ENCODE measurements around the gene TRIM29. TPM values are rescaled to one million over a fixed set of nuclear protein-coding genes. Genes with fewer than 3 reads are reported as not detected.

The TRIM29 gene
- total and polyA plus RNA-seq, 2 experiments from 2014 or later = 0.28 TPM; not detected in 1

DNA sequence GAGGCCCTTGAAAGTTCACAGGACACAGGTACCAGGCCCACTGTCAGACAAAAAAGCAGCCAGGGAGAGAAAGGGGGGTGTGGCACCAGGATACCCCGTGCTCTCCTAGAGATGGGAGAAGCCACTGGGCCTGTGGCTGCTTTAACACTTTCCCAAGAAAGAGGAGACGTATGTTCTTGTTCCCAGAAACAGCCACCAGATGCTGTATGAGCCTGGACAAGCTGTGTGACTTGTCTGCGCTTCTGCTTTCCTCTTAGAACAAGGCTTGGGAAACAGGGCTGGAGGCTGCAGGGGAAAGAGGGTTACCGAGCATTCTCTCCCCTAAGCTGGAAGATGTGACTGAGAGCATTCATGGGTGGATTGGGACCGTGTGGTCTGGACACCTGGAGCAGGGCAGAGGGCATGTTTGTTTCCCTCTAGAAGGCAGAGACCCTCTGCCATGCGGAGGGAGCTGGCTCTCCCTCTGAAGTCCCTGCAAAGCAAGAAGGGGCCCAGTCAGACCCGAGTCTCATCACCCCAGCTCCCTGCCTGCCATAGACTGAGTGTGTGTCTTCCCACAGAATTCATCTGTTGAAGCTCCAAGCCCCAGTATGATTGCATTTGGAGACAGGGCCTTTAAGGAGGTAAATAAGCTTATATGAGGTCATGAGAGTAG, 74.1 kb downstream of the TRIM29 start:
- Histone ChIP-seq H4K20me1 (replicated peaks; ENCODE audit: insufficient read depth) (no peaks in the 10 kb centered on the region), H3K79me2 (replicated peaks; ENCODE audit: insufficient read depth) (0 out of 2 replicates have a peak, but pooled peaks cover 4% of the 10 kb centered on the region), H3K27ac (ENCODE audit: low read depth) (no peak overlapping the region), H3K9me2 (ENCODE audit: insufficient read depth) (peaks cover 3% of the 10 kb centered on the region; the same call in 1 of the 2 replicates), H3K4me1 (ENCODE audit: insufficient read depth) (peaks cover 16% of the 10 kb centered on the region), H3K36me3 (ENCODE audit: insufficient read depth) (no peaks in the 10 kb centered on the region), H3K27me3 (ENCODE audit: insufficient read depth) (no peaks in the 10 kb centered on the region), H3K4me3 (no peak overlapping the region), H3K4me2 (no peak overlapping the region), H2AFZ (no peak overlapping the region), H3F3A (replicated peaks; ENCODE audit: low read depth) (no peaks in the 10 kb centered on the region)
- no peaks in the 10 kb centered on the region; the same call in 2 of the 3 replicates for H3K9me3 Mint-ChIP-seq
- peaks cover 10% of the 10 kb centered on the region for H3K27me3 Mint-ChIP-seq (ENCODE audit: insufficient read depth, low read depth, poor library complexity)
- no peak for DNase-seq (ENCODE audit: low spot score)
- no peak overlapping the region for H3K27ac Mint-ChIP-seq
- TF ChIP-seq, protein P1, sequence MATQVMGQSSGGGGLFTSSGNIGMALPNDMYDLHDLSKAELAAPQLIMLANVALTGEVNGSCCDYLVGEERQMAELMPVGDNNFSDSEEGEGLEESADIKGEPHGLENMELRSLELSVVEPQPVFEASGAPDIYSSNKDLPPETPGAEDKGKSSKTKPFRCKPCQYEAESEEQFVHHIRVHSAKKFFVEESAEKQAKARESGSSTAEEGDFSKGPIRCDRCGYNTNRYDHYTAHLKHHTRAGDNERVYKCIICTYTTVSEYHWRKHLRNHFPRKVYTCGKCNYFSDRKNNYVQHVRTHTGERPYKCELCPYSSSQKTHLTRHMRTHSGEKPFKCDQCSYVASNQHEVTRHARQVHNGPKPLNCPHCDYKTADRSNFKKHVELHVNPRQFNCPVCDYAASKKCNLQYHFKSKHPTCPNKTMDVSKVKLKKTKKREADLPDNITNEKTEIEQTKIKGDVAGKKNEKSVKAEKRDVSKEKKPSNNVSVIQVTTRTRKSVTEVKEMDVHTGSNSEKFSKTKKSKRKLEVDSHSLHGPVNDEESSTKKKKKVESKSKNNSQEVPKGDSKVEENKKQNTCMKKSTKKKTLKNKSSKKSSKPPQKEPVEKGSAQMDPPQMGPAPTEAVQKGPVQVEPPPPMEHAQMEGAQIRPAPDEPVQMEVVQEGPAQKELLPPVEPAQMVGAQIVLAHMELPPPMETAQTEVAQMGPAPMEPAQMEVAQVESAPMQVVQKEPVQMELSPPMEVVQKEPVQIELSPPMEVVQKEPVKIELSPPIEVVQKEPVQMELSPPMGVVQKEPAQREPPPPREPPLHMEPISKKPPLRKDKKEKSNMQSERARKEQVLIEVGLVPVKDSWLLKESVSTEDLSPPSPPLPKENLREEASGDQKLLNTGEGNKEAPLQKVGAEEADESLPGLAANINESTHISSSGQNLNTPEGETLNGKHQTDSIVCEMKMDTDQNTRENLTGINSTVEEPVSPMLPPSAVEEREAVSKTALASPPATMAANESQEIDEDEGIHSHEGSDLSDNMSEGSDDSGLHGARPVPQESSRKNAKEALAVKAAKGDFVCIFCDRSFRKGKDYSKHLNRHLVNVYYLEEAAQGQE (IDR thresholded peaks at IDR 0.05; ENCODE audit: unreplicated experiment) = no peak
- TF ChIP-seq, protein P2, sequence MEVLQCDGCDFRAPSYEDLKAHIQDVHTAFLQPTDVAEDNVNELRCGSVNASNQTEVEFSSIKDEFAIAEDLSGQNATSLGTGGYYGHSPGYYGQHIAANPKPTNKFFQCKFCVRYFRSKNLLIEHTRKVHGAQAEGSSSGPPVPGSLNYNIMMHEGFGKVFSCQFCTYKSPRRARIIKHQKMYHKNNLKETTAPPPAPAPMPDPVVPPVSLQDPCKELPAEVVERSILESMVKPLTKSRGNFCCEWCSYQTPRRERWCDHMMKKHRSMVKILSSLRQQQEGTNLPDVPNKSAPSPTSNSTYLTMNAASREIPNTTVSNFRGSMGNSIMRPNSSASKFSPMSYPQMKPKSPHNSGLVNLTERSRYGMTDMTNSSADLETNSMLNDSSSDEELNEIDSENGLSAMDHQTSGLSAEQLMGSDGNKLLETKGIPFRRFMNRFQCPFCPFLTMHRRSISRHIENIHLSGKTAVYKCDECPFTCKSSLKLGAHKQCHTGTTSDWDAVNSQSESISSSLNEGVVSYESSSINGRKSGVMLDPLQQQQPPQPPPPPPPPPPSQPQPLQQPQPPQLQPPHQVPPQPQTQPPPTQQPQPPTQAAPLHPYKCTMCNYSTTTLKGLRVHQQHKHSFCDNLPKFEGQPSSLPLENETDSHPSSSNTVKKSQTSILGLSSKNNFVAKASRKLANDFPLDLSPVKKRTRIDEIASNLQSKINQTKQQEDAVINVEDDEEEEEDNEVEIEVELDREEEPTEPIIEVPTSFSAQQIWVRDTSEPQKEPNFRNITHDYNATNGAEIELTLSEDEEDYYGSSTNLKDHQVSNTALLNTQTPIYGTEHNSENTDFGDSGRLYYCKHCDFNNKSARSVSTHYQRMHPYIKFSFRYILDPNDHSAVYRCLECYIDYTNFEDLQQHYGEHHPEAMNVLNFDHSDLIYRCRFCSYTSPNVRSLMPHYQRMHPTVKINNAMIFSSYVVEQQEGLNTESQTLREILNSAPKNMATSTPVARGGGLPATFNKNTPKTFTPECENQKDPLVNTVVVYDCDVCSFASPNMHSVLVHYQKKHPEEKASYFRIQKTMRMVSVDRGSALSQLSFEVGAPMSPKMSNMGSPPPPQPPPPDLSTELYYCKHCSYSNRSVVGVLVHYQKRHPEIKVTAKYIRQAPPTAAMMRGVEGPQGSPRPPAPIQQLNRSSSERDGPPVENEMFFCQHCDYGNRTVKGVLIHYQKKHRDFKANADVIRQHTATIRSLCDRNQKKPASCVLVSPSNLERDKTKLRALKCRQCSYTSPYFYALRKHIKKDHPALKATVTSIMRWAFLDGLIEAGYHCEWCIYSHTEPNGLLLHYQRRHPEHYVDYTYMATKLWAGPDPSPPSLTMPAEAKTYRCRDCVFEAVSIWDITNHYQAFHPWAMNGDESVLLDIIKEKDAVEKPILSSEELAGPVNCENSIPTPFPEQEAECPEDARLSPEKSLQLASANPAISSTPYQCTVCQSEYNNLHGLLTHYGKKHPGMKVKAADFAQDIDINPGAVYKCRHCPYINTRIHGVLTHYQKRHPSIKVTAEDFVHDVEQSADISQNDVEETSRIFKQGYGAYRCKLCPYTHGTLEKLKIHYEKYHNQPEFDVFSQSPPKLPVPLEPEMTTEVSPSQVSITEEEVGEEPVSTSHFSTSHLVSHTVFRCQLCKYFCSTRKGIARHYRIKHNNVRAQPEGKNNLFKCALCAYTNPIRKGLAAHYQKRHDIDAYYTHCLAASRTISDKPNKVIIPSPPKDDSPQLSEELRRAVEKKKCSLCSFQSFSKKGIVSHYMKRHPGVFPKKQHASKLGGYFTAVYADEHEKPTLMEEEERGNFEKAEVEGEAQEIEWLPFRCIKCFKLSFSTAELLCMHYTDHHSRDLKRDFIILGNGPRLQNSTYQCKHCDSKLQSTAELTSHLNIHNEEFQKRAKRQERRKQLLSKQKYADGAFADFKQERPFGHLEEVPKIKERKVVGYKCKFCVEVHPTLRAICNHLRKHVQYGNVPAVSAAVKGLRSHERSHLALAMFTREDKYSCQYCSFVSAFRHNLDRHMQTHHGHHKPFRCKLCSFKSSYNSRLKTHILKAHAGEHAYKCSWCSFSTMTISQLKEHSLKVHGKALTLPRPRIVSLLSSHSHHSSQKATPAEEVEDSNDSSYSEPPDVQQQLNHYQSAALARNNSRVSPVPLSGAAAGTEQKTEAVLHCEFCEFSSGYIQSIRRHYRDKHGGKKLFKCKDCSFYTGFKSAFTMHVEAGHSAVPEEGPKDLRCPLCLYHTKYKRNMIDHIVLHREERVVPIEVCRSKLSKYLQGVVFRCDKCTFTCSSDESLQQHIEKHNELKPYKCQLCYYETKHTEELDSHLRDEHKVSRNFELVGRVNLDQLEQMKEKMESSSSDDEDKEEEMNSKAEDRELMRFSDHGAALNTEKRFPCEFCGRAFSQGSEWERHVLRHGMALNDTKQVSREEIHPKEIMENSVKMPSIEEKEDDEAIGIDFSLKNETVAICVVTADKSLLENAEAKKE (CRISPR knock-in tag; IDR thresholded peaks at IDR 0.05) = no peak
- TF ChIP-seq NANOG (IDR thresholded peaks at IDR 0.05; ENCODE audit: borderline replicate concordance) (no peak), EZH2 (IDR thresholded peaks at IDR 0.05; ENCODE audit: low read depth, unreplicated experiment) (no peak), ZNF114 (CRISPR knock-in tag; IDR thresholded peaks at IDR 0.05) (no peak), POLR2AphosphoS5 (IDR thresholded peaks at IDR 0.05; ENCODE audit: low read depth) (no peak), ZNF331 (CRISPR knock-in tag; IDR thresholded peaks at IDR 0.05; ENCODE audit: low read depth) (no peak), EZH2phosphoT487 (IDR thresholded peaks at IDR 0.05; ENCODE audit: unreplicated experiment) (no peak), JUNB (IDR thresholded peaks at IDR 0.05; ENCODE audit: unreplicated experiment) (no peak)
- TF ChIP-seq, protein P3, sequence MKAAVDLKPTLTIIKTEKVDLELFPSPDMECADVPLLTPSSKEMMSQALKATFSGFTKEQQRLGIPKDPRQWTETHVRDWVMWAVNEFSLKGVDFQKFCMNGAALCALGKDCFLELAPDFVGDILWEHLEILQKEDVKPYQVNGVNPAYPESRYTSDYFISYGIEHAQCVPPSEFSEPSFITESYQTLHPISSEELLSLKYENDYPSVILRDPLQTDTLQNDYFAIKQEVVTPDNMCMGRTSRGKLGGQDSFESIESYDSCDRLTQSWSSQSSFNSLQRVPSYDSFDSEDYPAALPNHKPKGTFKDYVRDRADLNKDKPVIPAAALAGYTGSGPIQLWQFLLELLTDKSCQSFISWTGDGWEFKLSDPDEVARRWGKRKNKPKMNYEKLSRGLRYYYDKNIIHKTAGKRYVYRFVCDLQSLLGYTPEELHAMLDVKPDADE (IDR thresholded peaks at IDR 0.05) = no peak
- TF ChIP-seq, protein P4, sequence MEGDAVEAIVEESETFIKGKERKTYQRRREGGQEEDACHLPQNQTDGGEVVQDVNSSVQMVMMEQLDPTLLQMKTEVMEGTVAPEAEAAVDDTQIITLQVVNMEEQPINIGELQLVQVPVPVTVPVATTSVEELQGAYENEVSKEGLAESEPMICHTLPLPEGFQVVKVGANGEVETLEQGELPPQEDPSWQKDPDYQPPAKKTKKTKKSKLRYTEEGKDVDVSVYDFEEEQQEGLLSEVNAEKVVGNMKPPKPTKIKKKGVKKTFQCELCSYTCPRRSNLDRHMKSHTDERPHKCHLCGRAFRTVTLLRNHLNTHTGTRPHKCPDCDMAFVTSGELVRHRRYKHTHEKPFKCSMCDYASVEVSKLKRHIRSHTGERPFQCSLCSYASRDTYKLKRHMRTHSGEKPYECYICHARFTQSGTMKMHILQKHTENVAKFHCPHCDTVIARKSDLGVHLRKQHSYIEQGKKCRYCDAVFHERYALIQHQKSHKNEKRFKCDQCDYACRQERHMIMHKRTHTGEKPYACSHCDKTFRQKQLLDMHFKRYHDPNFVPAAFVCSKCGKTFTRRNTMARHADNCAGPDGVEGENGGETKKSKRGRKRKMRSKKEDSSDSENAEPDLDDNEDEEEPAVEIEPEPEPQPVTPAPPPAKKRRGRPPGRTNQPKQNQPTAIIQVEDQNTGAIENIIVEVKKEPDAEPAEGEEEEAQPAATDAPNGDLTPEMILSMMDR (conservative IDR thresholded peaks at IDR 0.05; ENCODE audit: low read depth in 2 of 2) = no peak
- ATAC-seq = no peak
- H3K36me3 Mint-ChIP-seq (ENCODE audit: low read depth) = no peaks in the 10 kb centered on the region; the same call in 2 of the 3 replicates
- H3K4me3 Mint-ChIP-seq = no peak overlapping the region
- peaks cover 17% of the 10 kb centered on the region for H3K4me1 Mint-ChIP-seq
